Fibroblast of skin of scalp (primary cell): ENCODE results near the gene FKBP15.
"Not testable (repeated sequence)": the region's sequence is repeated elsewhere in the genome, so short reads cannot be mapped to it uniquely, and the experiment has no call there.

Experiments
- DNase-seq: peaks from one replicate; pipeline ENCODE4 v3.0.0-alpha.2; 2013

The FKBP15 gene

GRCh38 chr9:113143432-113144227, 77.4 kb downstream of the FKBP15 start:
- no peak for DNase-seq

GRCh38 chr9:113140896-113141295, 80.2 kb downstream of the FKBP15 start:
- DNase-seq: not testable (repeated sequence)

- DNase-seq: no peak
Measured at GRCh38 chr9:113139953-113140352, 81.1 kb downstream of the FKBP15 start.

- no peak for DNase-seq
Measured at GRCh38 chr9:113139225-113139829, 81.8 kb downstream of the FKBP15 start.

GRCh38 chr9:113138760-113139159, 82.3 kb downstream of the FKBP15 start:
- DNase-seq: no peak

- DNase-seq: no peak
Measured at GRCh38 chr9:113137196-113138168, 83.6 kb downstream of the FKBP15 start.

GRCh38 chr9:113131689-113132151, 89.4 kb downstream of the FKBP15 start:
- DNase-seq: peak; percentile 15

- no peak for DNase-seq
Measured at GRCh38 chr9:113129884-113130283, 91.2 kb downstream of the FKBP15 start.

GRCh38 chr9:113129466-113129865, 91.6 kb downstream of the FKBP15 start:
- DNase-seq: no peak

GRCh38 chr9:113125386-113126035, 95.6 kb downstream of the FKBP15 start:
- DNase-seq: no peak

GRCh38 chr9:113118829-113119228, 102.2 kb downstream of the FKBP15 start:
- not testable (repeated sequence) for DNase-seq
